ENCODE data around the gene CPT1B. TPM values are rescaled to one million over a fixed set of nuclear protein-coding genes. Genes with fewer than 3 reads are reported as not detected.
A peak's percentile ranks its signal among the peaks of the same experiment; 100 is the strongest.

CPT1B gene
- total and polyA plus RNA-seq, 7 donors, result 1.4 to 22.6 (median 5.0) TPM

DNA sequence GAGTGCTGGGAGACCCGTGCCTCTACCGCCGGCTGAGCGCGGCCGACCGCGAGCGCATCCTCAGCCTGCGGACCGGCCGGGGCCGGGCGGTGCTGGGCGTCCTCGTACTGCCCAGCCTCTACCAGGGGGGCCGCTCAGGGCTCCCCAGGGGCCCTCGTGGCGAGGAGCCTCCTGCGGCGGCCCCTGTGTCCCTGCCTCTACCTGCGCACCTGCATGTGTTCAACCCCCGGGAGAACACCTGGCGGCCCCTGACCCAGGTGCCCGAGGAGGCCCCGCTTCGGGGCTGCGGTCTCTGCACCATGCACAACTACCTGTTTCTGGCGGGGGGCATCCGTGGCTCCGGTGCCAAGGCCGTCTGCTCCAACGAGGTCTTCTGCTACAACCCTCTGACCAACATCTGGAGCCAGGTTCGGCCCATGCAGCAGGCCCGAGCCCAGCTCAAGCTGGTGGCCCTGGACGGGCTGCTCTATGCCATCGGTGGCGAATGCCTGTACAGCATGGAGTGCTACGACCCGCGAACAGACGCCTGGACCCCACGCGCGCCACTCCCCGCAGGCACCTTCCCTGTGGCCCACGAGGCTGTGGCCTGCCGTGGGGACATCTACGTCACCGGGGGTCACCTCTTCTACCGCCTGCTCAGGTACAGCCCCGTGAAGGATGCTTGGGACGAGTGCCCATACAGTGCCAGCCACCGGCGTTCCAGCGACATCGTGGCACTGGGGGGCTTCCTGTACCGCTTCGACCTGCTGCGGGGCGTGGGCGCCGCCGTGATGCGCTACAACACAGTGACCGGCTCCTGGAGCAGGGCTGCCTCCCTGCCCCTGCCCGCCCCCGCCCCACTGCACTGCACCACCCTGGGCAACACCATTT lies 29.1 kb downstream of the CPT1B start:
- 51 to 59% methylated on average over 68 of the region's 68 CpGs for WGBS, 2 donors
- Histone ChIP-seq H3K27me3 (peaks cover 25 to 65% (median 58%) of the 10 kb centered on the region in 3 donors), H3K36me3 (no peaks in the 10 kb centered on the region), H3K4me1 (peaks cover 0 to 24% (median 20%) of the 10 kb centered on the region in 4 donors), H3K27ac (no peak overlapping the region), H3K9me3 (no peaks in the 10 kb centered on the region), H3K4me3 (peak overlapping the region in 2 of 4 donors; percentile 27 to 34)
- TF ChIP-seq EP300 (IDR thresholded peaks at IDR 0.05) (no peak), POLR2A (IDR thresholded peaks at IDR 0.05) (no peak)
- DNase-seq, result no peak
- intact Hi-C loops (cut with DNase I), result no loop called here

DNA sequence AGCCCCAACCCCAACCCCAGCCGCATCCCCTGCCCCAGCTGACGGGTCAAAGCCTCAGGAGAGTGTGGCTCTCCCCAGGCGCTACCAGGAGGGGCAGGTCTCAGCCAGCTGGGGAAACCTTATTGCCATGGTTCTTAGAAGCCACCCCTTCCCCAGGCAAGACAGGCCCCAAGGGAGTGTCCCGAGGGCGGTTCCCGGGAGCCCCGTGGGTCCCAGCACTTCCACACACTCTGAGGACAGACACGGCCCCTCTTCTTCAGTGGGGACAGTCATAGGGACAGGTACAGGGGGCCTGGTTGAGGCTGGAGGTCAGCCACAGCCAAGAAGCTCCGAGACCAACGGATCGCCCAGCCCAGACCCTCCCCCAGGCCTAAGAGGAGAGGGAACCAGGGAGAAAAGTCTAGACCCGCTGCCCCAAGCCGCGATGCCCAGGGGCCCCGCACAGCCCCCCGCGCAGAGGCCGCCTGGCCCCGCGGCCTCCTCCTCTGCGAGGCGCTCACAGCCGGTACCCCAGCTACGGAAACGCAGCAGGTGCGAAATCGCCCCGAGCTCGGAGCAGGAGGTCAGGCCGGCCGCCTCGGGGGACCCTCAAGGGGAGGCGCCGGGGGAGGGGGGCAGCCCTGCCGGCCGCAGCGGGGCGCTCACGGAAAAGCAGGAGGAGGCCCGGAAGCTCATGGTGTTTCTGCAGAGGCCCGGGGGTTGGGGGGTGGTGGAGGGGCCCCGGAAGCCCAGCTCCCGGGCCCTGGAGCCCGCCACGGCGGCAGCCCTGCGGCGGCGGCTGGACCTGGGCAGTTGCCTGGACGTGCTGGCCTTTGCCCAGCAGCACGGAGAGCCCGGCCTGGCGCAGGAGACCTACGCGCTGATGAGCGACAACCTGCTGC lies 29.9 kb downstream of the CPT1B start:
- intact Hi-C loops (cut with DNase I), result no loop called here
- Histone ChIP-seq H3K36me3 (no peaks in the 10 kb centered on the region), H3K27ac (no peak overlapping the region), H3K27me3 (peaks cover 25 to 74% (median 66%) of the 10 kb centered on the region in 3 donors), H3K4me3 (peak overlapping the region in 2 of 4 donors; percentile 27 to 34), H3K9me3 (no peaks in the 10 kb centered on the region), H3K4me1 (peaks cover 0 to 30% (median 23%) of the 10 kb centered on the region in 4 donors)
- no peak for DNase-seq
- TF ChIP-seq POLR2AphosphoS5 (IDR thresholded peaks at IDR 0.05) (no peak), POLR2A (IDR thresholded peaks at IDR 0.05) (no peak), EP300 (IDR thresholded peaks at IDR 0.05) (no peak)
- TF ChIP-seq, protein P1, sequence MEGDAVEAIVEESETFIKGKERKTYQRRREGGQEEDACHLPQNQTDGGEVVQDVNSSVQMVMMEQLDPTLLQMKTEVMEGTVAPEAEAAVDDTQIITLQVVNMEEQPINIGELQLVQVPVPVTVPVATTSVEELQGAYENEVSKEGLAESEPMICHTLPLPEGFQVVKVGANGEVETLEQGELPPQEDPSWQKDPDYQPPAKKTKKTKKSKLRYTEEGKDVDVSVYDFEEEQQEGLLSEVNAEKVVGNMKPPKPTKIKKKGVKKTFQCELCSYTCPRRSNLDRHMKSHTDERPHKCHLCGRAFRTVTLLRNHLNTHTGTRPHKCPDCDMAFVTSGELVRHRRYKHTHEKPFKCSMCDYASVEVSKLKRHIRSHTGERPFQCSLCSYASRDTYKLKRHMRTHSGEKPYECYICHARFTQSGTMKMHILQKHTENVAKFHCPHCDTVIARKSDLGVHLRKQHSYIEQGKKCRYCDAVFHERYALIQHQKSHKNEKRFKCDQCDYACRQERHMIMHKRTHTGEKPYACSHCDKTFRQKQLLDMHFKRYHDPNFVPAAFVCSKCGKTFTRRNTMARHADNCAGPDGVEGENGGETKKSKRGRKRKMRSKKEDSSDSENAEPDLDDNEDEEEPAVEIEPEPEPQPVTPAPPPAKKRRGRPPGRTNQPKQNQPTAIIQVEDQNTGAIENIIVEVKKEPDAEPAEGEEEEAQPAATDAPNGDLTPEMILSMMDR (IDR thresholded peaks at IDR 0.05), result no peak
- WGBS, 2 donors, result 5 to 12% methylated on average over 56 of the region's 56 CpGs

GRCh38 chr22:50547263-50547985 lies 30.8 kb downstream of the CPT1B start:
- no peaks in the 10 kb centered on the region for H3K36me3 ChIP-seq
- 17 to 52% methylated on average over 35 of the region's 35 CpGs for WGBS, 2 donors
- no peak overlapping the region for H3K4me3 ChIP-seq
- intact Hi-C loops (cut with DNase I), result no loop called here
- no peaks in the 10 kb centered on the region for H3K9me3 ChIP-seq
- H3K27me3 ChIP-seq, result peaks cover 25 to 74% (median 67%) of the 10 kb centered on the region in 3 donors
- TF ChIP-seq EP300 (IDR thresholded peaks at IDR 0.05), result no peak
- TF ChIP-seq, protein P1 (IDR thresholded peaks at IDR 0.05), result no peak
- no peak for TF ChIP-seq POLR2A (IDR thresholded peaks at IDR 0.05)
- no peak for TF ChIP-seq POLR2AphosphoS5 (IDR thresholded peaks at IDR 0.05)
- DNase-seq, result no peak
- H3K27ac ChIP-seq, result no peak overlapping the region
- peaks cover 0 to 30% (median 23%) of the 10 kb centered on the region in 4 donors for H3K4me1 ChIP-seq

- DNase-seq, result no peak
- Histone ChIP-seq H3K27me3 (peaks cover 25 to 74% (median 67%) of the 10 kb centered on the region in 3 donors), H3K4me1 (peaks cover 0 to 30% (median 23%) of the 10 kb centered on the region in 4 donors)
These were observed 31.6 kb downstream of the CPT1B start for GRCh38 chr22:50546326-50547262.

More at GRCh38 chr22:50546326-50547262, 31.6 kb downstream of the CPT1B start:
- Histone ChIP-seq H3K9me3 (no peaks in the 10 kb centered on the region), H3K36me3 (no peaks in the 10 kb centered on the region), H3K4me3 (no peak overlapping the region), H3K27ac (no peak overlapping the region)
- TF ChIP-seq EP300 (IDR thresholded peaks at IDR 0.05), result no peak
- TF ChIP-seq POLR2A (IDR thresholded peaks at IDR 0.05), result no peak
- TF ChIP-seq, protein P1 (IDR thresholded peaks at IDR 0.05), result no peak
- TF ChIP-seq POLR2AphosphoS5 (IDR thresholded peaks at IDR 0.05), result no peak
- intact Hi-C loops (cut with DNase I), result no loop called here
- WGBS, 2 donors, result 54 to 82% methylated on average over 78 of the region's 78 CpGs

Measured in sigmoid colon (tissue), 7 donors.